Effector CD8-positive, alpha-beta T cell (primary cell): ENCODE data around the gene C16orf82.
"Not testable (repeated sequence)": the region's sequence is repeated elsewhere in the genome, so short reads cannot be mapped to it uniquely, and the experiment has no call there.

Source experiments
- DNase-seq: peaks from one replicate; lab custom pipeline; 2025; lab: John Stamatoyannopoulos, UW
- total RNA-seq, 4 experiments: gene quantifications; one replicate each; lab custom pipeline; 2026; lab: John Stamatoyannopoulos, UW

The C16orf82 gene
- 0 reads per million in 4 experiments for total RNA-seq

DNA sequence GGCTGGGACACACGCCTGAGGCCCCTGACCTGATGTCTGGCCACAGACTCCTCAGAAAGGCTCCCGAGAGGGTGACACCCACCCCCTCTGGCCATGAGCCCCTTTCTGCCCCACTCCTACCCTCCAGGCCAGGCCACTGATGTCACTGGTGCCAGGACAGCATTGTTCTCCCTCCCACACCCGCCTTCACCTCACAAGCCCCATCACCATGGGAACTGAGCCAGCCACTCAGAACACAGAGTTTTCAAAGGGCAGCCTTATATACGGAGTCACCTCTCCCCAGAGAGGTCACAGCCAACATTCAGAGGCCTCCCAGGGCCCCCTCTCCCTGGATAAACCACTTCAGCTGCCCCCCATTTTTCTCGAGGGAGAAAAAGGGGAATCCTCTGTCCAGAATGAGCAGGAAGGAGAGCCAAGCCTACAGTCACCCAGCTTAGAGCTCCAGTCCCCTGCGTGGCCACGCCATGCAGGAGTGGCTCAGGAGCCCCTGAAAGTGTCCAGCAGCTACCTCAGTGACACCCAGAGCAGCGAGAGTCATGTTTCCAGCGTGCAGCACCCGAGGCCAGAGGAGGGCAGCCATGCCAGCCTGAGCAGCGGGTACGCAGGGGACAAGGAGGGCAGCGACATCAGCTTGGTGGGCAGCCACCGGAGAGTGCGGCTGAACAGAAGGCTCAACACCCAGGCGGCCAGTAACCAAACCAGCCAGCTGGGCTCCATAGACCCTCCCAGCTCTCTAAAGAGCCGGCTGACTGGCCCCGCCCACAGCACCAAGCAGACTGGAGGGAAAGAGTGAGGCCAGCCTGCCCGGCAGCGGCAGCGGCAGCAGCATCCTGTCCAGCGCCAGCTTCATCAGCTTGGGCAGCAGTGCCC, at the start of gene C16orf82:
Gene C16orf82 (plus strand): TSS at position 260 of the 870 bp plus-strand sequence.
- DNase-seq = no peak

DNA sequence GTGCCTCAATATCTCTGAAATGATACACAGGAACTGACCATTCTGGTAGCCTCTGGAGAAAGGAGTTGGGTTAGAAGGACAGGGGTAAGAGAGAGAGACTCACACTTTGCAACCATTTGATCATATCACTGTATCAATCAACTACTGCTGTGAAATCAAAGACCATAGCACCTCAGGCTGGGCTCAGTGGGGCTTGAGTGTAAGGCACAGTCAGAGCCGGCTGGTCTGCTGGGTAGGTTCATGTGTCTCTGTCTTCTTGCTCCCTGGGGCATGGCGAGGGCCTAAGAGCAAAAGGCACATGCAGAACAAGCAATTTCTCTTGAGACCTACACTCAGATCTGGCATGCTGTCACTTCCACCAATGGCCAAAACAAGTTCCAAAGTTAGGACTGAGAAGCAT, 46.7 kb upstream of the C16orf82 start:
- no peak for DNase-seq

DNA sequence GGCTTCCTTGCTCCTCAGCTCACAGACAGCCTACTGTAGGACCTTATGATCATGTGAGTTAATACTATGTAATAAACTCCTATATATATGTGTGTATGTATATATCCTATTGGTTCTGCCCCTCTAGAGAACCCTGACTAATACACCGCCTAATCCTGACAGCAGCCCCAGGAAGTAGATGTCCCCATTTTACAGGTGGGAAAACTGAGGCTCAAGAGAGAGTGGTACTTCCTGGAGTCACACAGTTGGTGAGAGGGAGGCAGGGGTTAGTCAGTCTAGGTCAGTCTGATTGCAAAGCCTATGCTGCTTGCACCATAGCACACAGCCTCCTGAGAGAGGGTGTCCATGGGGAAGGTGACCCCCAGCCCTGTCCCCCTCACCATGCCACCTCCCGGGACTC, 42.7 kb upstream of the C16orf82 start:
- DNase-seq = no peak

DNA sequence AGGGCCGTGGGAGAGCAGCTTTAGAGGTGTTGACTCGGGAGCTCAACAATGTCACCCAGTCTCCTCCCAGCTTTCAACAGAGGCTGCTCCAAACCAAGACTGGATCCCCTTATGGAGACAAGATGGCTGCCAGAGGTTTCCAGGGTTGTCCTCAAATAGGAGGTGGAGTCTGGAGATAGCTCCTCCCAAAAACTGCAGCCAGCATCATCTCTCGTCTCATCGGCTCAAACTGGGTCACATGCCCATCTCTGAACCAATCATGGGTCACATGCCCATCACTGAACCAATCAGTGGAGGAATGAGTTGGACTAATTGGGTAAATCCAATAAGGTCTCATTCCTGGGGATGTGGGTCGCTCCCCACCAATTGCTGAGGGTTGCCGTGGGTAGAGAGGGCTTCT, 41.1 kb upstream of the C16orf82 start:
- no peak for DNase-seq

DNA sequence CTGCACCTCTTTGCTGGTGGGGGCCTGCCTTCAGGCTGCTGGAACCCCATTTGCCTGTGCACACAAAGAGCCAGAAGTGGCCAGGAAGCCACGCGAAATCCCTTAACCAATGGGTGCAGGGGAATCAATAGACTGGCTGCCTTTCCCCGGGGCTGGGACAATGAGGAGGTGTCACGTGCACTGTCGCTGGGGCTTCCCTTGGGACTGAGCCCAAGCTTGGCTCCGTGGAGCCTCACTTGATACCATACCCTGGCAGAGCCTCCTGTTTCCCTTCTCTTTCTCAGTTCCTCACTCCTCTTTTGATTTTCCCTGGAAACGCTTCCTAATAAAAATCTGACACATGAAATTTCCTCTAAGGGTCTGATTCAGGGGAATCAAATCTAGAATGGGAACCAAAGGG, 38.8 kb upstream of the C16orf82 start:
- no peak for DNase-seq

DNA sequence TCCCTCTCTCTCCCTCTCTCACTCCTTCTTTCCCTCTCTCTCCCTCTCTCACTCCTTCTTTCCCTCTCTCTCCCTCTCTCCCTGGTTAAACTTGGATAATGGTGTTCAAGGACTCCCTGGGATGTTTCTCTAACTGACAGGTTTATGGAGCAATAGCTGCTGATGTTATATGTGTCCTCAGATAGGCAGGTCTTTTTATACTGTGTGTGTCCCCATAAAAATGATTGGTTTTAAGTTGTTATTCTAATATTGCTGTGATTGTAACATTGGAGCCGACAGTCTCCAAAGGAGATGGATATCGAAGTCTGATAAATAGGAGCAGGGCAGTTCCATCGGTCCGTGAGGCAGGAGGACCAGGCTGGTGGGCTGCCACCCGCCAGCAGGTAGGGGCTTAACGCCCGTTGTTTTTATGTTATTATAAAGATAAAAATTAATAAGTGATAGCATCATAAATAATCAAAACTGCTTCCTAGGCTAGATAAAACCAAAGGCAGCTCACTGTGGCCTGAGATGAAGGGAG, 38.1 kb upstream of the C16orf82 start:
- no peak for DNase-seq

DNA sequence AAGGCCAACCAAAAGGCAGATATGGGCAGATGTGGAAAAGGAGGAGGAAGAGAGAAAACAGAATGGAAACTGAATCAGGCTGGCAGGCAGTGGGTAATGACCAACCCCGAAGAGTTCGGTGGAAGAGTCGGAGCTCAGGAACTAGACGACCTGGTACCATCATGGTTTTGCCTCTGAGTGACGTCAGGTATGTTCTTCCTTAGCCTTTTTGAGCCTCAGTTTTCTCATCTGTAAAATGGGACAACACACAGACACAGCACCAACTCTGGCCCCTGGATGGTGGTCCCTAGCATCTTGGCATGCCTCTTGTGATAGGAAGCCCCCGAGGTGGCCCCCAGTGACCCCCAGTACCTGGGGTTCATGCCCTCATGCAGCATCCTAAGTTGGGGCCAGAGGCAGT, 37.2 kb upstream of the C16orf82 start:
- DNase-seq = no peak

DNA sequence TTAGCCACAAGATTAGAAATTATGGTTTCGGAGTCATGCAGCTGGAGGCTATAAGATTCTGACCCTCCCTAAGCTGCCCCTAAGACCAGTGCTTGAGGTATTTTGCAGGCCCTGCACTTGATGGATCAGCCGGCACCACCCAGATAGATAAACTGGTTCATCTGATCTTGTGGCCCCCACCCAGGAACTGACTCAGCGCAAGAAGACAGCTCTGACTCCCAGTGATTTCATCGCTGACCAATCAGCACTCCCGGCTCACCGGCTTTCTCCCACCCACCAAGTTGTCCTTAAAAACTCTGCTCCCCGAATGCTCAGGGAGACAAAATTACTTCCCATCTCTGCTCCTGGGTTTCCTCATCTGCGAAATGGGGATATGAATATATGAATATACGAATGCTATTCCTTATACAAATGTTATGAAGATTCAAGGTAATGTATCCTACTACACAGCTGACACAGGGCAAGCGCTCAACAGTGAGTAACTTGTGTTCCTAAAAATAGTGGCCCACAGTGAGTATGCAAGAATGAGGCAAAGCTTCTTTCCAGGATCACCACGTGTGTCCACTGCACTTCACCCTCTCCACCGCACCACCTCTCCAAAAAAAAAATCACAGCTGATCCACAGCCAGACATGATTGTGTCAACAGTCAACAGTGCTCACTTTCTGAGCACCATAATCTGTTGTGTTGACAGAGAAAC, 33.3 kb upstream of the C16orf82 start:
- DNase-seq = no peak

DNA sequence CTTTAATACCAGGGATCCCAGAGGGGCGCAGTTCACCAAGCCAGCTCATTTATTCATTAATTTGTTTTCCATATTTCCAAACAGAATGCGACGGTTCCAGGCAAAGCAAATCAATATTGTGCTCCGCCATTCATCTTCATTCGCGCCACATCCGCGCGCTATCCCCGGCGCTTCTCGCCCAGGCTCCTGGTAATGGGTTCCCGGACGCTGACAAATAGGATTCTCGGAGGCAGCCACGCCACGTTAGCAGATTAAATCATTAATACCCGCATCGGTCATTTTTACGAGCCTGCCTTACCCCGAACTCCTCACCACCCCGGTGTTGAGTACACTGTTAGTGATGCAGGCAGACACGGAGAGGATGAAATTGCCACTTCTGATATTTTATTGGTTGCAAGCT, 26.0 kb upstream of the C16orf82 start:
- no peak for DNase-seq

DNA sequence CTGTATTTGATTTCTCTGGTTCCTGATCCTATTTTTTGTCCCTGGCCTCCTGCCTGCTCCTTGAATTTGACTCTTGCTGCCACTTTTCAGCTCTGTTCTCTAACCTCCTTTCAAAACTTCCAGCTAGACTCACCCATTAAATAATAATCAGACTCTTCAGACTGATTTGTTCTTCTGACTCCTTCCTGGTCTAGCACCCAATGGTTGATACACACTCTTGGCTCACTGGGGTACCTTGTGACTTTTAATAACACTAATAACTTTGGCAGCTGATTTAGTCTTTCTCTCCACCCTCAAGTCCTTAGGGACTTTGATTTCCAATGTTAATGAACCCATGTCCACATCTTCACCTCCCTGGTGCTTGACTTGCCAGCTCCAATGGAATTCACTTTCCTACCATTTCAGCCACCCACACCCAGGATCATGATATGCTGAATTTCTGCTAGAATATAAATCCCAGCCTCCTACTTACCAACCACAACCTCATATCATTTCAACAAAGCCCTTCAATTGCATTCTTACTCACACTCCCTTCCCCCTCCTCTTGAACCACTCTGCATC, 19.7 kb upstream of the C16orf82 start:
- DNase-seq = no peak

DNA sequence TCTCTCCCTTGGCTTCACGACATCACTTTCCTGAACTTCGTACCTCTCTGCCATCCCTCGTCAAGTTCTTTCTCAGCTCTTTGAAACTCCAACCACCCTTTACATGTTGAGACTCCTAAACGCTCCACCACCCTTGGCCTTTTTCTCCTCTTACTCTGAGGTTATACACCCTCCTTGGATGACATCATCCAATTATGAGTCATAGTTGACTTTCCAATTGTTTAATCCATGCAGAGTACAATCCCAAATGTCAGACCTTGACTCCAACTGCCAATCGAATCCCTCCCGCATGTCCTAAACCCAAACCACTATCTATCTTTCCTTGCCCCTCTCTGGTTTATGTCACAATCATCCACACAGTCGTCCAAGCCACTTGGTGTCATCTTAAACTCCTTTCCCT, 18.4 kb upstream of the C16orf82 start:
- DNase-seq = no peak

DNA sequence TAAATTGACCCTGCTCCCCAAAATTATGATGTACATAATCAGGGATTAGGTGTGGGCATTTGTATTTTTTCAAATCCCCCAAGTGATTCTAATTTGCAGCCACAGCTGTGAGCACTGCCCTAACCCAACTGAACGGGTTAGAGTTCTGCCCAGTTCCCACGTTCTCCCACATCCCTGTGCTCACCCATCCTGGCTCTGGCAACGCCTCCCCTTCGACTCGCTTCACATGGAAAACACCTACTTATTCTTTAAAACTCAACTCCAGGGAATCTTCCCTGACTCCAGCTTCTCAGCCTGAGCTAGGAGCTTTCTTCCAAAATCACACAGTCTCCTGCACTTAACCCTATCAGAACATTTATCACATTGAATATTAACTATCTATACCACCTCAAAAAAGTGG, 17.6 kb upstream of the C16orf82 start:
- no peak for DNase-seq

DNA sequence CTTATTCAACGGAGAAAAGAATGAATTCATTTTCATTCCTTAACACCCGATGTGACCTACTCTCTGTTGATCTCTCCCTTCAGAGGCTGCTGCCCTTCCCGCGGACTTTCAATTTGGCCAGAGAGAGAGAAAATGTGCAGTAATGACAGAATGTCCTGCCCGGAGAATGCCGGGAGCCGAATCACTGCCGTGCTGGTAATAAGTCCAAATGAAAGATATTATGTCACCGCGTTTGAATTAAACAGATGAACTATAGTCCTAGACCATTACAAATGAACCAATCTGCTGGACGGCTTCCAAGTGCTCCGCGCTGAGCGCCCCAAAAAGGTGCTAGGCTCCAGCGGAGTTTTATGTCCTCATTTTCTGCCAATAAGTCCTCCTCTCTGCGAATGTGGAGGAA, 14.7 kb upstream of the C16orf82 start:
- no peak for DNase-seq

DNA sequence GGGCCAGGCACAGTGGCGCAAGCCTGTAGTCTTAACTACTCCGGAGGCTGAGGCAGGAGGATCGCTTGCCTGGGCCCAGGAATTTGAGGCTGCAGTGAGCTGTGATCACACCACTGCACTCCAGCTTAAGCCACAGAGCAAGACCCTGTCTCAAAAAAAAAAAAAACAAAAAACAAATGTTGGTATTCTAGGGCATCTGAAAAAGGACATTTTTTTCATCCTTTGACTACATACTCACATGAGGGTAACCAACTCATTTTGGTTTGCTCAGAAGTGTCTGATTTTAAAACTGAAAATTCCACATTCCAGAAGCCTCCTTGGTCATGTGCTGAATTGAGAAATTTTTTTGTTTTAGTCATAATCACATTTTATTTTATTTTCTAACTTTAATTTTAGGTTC, 12.7 kb upstream of the C16orf82 start:
- no peak for DNase-seq

DNA sequence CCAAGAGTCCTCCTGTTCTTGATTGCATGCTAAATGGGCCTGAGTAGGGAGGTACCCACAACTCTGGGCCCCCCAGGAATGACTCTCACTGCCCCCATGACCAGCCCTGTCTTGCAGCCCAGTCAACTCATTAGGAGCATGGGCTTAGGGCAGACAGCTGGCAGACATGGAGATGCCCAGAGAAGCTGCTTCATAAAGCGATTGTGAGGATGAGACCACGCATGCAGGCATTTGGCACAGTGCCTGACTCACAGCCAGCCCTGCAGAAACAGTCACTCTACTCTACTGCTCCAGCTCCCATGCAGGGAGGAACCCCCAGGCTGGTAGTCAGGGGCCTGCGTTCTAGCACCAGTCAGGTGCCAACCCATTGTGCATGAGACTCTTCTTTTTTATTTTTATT, 8.4 kb upstream of the C16orf82 start:
- DNase-seq = no peak

DNA sequence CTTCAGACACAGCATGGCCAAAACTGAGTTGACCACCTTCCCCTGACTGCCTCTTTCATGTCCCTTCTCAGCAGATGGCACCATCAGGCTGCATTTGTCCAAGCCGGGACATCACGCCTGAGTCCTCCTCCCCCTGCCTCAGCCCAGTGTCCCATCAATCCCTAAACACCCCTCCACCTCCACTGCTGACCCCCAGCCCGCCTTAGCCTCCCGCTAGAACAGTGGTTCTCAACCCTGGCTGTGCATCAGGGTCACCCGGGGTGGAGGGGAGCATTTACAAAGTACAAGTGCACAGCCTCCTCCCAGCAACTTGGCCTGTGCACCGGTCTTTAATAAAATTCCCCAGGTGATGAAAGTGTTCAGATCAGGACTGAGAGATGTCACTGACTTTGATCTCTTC, 4.0 kb downstream of the C16orf82 start:
- no peak for DNase-seq

DNA sequence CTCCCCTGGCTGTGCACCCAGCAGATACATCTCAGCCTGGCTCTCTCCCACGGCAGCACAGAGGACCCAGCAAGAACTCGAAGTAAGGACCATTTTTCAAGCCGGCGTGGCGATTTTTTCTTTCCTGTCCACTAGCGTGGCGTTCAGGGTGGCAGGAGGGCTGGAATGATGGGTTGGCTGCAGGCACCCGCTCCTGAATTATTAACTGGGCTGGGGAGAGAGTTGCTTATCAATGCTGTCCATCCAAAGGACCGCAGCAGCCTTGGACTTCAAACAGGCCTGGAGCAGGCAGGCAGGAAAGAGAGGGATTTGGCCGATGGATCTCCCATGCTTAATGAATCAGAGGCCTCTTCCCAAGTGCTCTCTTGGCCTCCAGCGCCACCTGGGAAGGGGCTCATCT, 7.0 kb downstream of the C16orf82 start:
- DNase-seq = no peak

DNA sequence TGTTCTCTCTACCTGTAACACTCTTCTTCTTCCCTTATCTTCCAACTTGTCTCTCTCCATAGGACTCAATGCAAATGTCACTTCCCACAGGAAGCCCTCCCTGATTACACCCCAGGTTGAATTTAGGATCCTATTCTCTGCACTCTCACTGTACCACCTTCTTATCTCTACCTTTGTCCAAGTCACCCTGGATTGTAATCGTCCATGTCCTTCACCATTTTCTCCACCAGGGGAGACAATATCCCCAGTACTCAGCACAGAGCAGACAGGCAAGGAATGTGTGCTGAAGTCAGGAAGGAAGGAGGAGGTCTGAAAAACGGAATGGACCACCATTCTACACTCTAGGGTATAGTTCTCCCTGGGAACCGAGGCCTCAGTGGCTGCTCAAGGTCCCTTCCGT, 14.2 kb downstream of the C16orf82 start:
- DNase-seq = no peak

DNA sequence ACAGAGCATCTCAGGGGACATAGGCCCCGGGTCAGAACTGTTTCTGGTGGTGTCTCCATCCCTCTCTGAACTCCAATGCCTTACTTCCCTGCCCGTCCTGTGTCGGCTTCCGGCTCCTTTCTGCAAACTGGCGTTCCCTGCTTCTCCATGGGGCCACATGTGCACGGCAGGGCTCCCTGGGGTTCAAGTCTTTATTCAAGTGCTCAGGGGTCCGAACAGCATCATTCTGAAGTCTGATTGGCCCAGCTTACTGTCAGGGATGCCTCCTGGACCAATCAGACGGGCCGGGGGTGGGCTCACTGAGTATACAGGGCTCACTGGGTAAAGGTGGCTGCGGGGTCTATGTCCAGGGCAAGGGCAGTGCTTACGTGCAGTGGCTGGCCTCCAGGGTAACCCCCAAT, 17.1 kb downstream of the C16orf82 start:
- DNase-seq = no peak

DNA sequence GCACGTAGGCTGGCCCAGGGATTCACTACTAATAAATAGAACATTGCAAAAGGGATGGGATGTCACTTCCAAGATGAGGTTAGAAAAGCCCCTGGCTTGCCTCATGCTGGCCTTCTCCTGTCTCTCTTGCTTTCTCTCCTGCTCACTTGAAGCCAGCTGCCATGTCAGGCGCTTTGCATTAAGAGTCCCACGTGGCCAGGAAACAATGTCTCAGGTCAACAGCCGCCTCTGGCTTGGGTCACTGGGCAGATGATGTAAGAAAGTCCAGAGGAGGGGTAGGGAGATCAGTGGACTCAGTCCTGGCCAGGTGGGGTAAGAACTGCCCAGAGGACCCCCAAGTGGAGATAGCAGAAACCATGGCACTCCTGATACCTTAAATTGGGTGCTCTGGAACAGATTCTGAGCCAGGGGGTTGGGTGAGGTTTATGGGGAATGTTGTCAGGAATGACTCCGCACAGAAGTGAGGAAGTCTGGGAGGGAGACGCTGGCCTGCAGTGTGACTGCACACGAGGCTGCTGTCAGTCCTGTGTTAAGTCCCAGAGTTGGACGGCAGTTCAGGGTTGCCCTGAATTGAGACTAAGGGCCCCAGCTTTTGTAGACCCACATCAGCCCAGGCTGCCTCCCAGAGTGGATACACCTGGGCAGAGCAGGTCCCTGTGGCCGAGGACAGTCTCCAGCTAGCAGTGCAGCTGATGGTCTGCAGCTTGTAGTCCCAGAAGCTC, 17.7 kb downstream of the C16orf82 start:
- DNase-seq = no peak

DNA sequence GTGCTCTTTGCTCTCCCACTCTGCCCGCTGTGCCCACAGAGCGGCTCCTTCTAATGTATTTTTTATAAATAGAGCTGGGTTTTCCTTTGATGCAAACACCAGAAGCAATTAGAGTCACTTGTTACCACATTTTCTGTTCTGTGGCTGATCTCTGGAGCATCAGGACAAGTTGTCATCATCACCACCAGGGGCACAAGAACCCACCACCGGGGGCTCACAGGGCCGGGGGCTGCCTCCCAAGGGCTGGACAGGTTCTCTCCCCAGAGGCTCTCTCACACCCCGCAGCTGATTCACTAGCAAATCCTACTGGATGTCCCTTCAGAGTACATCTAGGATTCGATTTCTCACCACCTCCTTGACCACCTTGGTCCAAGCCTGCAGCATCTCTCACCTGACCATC, 18.5 kb downstream of the C16orf82 start:
- no peak for DNase-seq

DNA sequence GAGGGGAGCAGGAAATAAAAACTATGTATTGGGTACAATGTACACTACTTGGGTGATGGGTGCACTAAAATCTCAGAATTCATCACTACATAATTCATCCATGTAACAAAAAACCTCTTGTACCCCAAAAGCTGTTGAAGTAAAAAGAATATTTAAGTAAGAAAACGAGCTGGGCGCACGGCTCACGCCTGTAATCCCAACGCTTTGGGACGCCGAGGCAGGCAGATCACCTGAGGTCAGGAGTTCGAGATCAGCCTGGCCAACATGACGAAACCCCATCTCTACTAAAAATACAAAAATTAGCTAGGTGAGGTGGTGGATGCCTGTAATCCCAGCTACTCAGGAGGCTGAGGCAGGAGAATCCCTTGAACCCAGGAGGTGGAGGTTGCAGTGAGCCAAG, 19.3 kb downstream of the C16orf82 start:
- not testable (repeated sequence) for DNase-seq
